Body of pancreas (tissue), 4 donors: Measurements from ENCODE around the gene PSEN2.

ENCODE experiments used
- POLR2A ChIP-seq, 3 donors: fragments of 450-650 bp; IDR thresholded peaks; one replicate each; pipeline ENCODE4 v1.6.1; 2016; ENCODE audit warnings: antibody characterized with exemption in 3 of 3, mild to moderate bottlenecking in 2 of 3
- TF ChIP-seq, protein P1 (sequence below), 7 experiments: fragments of 450-650 bp in 4 of 7; fragments of 200-600 bp in 3 of 7; sonication (generic) in 3 of 7; IDR thresholded peaks; one replicate each; pipeline ENCODE4 v1.5.1; 2016 to 2019; ENCODE audit warnings: antibody characterized with exemption in 7 of 7

DNA sequence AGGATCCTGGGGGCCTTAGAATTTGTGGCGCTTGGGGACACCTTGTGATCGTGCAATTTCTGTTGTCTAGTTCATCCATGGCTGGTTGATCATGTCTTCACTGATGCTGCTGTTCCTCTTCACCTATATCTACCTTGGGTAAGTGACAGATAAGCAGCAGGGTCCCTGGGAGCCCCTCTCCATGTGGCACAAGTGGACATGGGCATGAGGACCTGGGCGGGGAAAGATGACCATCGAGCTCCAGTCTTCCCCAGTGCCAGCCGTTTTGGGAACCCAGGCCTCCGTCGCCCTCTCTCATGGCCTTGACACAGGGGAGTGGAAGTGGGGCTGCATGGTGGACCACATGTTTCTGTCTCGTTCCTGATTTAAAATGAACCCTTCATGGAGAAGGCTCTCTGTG lies 17.6 kb downstream of the PSEN2 start:
- TF ChIP-seq, protein P1, sequence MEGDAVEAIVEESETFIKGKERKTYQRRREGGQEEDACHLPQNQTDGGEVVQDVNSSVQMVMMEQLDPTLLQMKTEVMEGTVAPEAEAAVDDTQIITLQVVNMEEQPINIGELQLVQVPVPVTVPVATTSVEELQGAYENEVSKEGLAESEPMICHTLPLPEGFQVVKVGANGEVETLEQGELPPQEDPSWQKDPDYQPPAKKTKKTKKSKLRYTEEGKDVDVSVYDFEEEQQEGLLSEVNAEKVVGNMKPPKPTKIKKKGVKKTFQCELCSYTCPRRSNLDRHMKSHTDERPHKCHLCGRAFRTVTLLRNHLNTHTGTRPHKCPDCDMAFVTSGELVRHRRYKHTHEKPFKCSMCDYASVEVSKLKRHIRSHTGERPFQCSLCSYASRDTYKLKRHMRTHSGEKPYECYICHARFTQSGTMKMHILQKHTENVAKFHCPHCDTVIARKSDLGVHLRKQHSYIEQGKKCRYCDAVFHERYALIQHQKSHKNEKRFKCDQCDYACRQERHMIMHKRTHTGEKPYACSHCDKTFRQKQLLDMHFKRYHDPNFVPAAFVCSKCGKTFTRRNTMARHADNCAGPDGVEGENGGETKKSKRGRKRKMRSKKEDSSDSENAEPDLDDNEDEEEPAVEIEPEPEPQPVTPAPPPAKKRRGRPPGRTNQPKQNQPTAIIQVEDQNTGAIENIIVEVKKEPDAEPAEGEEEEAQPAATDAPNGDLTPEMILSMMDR (IDR thresholded peaks at IDR 0.05): no peak
- no peak for TF ChIP-seq POLR2A (IDR thresholded peaks at IDR 0.05)
